Activated CD4-positive, alpha-beta T cell treated with anti-CD3 and anti-CD28 coated beads, Interleukin-2, amount 10 ng/mL, durations not matched to agents 24 days and 14 days (primary cell): ENCODE measurements around the gene FIBP. TPM values are rescaled to one million over a fixed set of nuclear protein-coding genes. Genes with fewer than 3 reads are reported as not detected.
"Not testable (repeated sequence)": the region's sequence is repeated elsewhere in the genome, so short reads cannot be mapped to it uniquely, and the experiment has no call there.

ENCODE experiments used
- DNase-seq: peaks from one replicate; pipeline ENCODE4 v3.0.0; 2022
- H3K27ac Mint-ChIP-seq: one replicate; pipeline ENCODE4 v1.8.0; 2022; ENCODE audit warnings: mild to moderate bottlenecking, mixed read lengths
- H3K27me3 Mint-ChIP-seq: one replicate; pipeline ENCODE4 v1.8.0; 2022; ENCODE audit warnings: mixed read lengths
- H3K36me3 Mint-ChIP-seq: one replicate; pipeline ENCODE4 v1.8.0; 2022; ENCODE audit warnings: low read depth, mild to moderate bottlenecking, mixed read lengths
- H3K4me1 Mint-ChIP-seq: one replicate; pipeline ENCODE4 v1.8.0; 2021; ENCODE audit warnings: mixed read lengths
- H3K4me3 Mint-ChIP-seq: one replicate; pipeline ENCODE4 v1.8.0; 2022; ENCODE audit warnings: mild to moderate bottlenecking, moderate library complexity, mixed read lengths
- H3K9me3 Mint-ChIP-seq: one replicate; pipeline ENCODE4 v1.8.0; 2021; ENCODE audit warnings: mixed read lengths
- intact Hi-C: fragments of 100-400 bp; cut with micrococcal nuclease; formaldehyde crosslinking; loops from one replicate; pipeline ENCODE4 v1.15.1; 2023
- total RNA-seq: library from RNA; stranded (reverse); gene quantifications from 2 replicates; pipeline ENCODE4 v1.2.3, GENCODE V29; 2022

Gene FIBP
- total RNA-seq, 1 donor from 2014 or later, result 91.0 TPM

DNA sequence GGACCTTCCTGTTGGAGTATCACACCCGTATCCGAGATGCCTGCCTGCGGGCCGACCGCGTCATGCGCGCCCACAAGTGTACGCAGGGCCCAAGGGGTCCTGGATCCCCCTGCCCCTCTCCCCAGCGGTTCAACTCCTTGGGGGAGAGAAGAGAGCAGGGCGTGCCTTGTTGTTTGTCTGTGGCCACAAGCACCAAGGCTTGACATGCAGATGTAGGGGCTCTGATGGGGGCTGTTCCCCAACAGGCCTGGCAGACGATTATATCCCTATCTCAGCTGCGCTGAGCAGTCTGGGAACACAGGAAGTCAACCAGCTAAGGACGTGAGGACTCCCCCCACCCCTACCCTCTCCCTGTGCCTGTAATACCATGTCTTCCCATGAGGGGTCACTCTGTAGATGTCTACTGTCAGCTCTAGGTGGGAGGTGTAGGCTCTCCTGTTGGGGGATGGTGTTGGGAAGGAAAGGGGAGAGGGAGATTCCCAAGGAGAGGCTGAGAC, 37.1 kb downstream of the FIBP start:
- intact Hi-C loops, result no loop called here
- H3K4me1 Mint-ChIP-seq, result peaks cover 22% of the 10 kb centered on the region
- H3K27ac Mint-ChIP-seq, result no peak overlapping the region
- H3K36me3 Mint-ChIP-seq, result peaks cover 60% of the 10 kb centered on the region
- no peaks in the 10 kb centered on the region for H3K27me3 Mint-ChIP-seq
- no peaks in the 10 kb centered on the region for H3K9me3 Mint-ChIP-seq
- H3K4me3 Mint-ChIP-seq, result no peak overlapping the region
- peak; percentile 73 for DNase-seq

GRCh38 chr11:65850217-65851082, 37.8 kb downstream of the FIBP start:
- H3K36me3 Mint-ChIP-seq, result peaks cover 53% of the 10 kb centered on the region
- H3K9me3 Mint-ChIP-seq, result no peaks in the 10 kb centered on the region
- no peak overlapping the region for H3K4me3 Mint-ChIP-seq
- DNase-seq, result peak; percentile 64
- H3K4me1 Mint-ChIP-seq, result peaks cover 16% of the 10 kb centered on the region
- H3K27me3 Mint-ChIP-seq, result no peaks in the 10 kb centered on the region
- H3K27ac Mint-ChIP-seq, result no peak overlapping the region
- intact Hi-C loops, result no loop called here

- H3K4me3 Mint-ChIP-seq, result no peak overlapping the region
- intact Hi-C loops, result no loop called here
- H3K27ac Mint-ChIP-seq, result no peak overlapping the region
- no peaks in the 10 kb centered on the region for H3K9me3 Mint-ChIP-seq
- peaks cover 48% of the 10 kb centered on the region for H3K36me3 Mint-ChIP-seq
- DNase-seq, result peak; percentile 63
- peaks cover 12% of the 10 kb centered on the region for H3K4me1 Mint-ChIP-seq
- no peaks in the 10 kb centered on the region for H3K27me3 Mint-ChIP-seq
These were observed 38.5 kb downstream of the FIBP start for GRCh38 chr11:65849771-65850216.

DNA sequence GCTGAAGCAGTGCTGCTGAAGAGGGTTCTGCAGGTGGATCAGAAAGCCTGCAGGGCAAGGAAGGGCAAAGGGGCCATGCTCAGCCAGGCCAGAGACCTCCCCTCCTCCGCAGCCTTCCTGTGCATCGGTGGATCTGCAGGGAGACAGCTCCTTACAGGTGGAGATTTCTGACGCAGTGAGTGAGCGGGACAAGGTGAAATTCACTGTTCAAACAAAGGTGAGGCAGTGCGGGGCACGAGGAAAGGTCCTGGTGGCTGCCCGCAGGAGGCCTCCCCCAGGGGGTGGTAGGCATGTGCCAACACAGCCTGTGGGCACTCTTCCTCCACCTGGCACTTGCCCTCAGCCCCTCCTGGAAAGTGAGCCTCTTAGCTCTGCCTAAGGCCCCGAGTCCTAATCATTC, 38.9 kb downstream of the FIBP start:
- DNase-seq, result peak; percentile 65
- H3K27ac Mint-ChIP-seq, result no peak overlapping the region
- H3K36me3 Mint-ChIP-seq, result peaks cover 44% of the 10 kb centered on the region
- peaks cover 9% of the 10 kb centered on the region for H3K4me1 Mint-ChIP-seq
- intact Hi-C loops, result no loop called here
- no peak overlapping the region for H3K4me3 Mint-ChIP-seq
- H3K9me3 Mint-ChIP-seq, result no peaks in the 10 kb centered on the region
- no peaks in the 10 kb centered on the region for H3K27me3 Mint-ChIP-seq

- H3K4me3 Mint-ChIP-seq, H3K27me3 Mint-ChIP-seq, DNase-seq, H3K4me1 Mint-ChIP-seq, H3K27ac Mint-ChIP-seq, H3K9me3 Mint-ChIP-seq, intact Hi-C loops: not testable (repeated sequence)
- peaks cover 37% of the 10 kb centered on the region for H3K36me3 Mint-ChIP-seq
These were observed 39.6 kb downstream of the FIBP start for GRCh38 chr11:65848693-65849092.

- Mint-ChIP-seq H3K4me3 (no peak overlapping the region), H3K4me1 (no peaks in the 10 kb centered on the region), H3K36me3 (peaks cover 28% of the 10 kb centered on the region), H3K27ac (no peak overlapping the region), H3K9me3 (no peaks in the 10 kb centered on the region), H3K27me3 (no peaks in the 10 kb centered on the region)
- intact Hi-C loops, result no loop called here
- DNase-seq, result no peak
These were observed 40.5 kb downstream of the FIBP start for GRCh38 chr11:65847746-65848145.

GRCh38 chr11:65844231-65844872, 43.9 kb downstream of the FIBP start:
- intact Hi-C loops, result no loop called here
- no peaks in the 10 kb centered on the region for H3K4me1 Mint-ChIP-seq
- no peak overlapping the region for H3K4me3 Mint-ChIP-seq
- no peaks in the 10 kb centered on the region for H3K27me3 Mint-ChIP-seq
- H3K27ac Mint-ChIP-seq, result no peak overlapping the region
- no peak for DNase-seq
- H3K9me3 Mint-ChIP-seq, result no peaks in the 10 kb centered on the region
- no peaks in the 10 kb centered on the region for H3K36me3 Mint-ChIP-seq

GRCh38 chr11:65843811-65844210, 44.5 kb downstream of the FIBP start:
- DNase-seq, result no peak

DNA sequence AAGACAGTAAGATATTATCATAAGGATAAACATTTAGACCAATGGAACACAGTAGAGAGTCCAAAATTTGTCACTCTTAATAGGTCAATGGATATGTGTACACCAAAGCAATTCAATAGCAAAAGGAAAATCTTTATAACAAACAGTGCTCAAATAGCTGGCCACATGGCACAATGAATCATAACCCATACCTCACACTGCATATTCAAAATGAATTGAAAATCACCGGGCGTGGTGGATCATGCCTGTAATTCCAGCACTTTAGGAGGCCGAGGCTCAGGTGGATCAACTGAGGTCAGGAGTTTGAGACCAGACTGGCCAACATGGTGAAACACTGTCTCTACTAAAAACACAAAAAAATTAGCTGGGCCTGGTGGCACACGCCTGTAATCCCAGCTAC, 46.1 kb downstream of the FIBP start:
- Mint-ChIP-seq H3K27ac (no peak overlapping the region), H3K27me3 (no peaks in the 10 kb centered on the region), H3K9me3 (no peaks in the 10 kb centered on the region), H3K4me3 (no peak overlapping the region), H3K4me1 (no peaks in the 10 kb centered on the region), H3K36me3 (no peaks in the 10 kb centered on the region)
- DNase-seq, result no peak
- intact Hi-C loops, result no loop called here

More at GRCh38 chr11:65843811-65844210, 44.5 kb downstream of the FIBP start:
- Mint-ChIP-seq H3K36me3 (no peaks in the 10 kb centered on the region), H3K4me1 (no peaks in the 10 kb centered on the region), H3K27me3 (no peaks in the 10 kb centered on the region), H3K9me3 (no peaks in the 10 kb centered on the region), H3K27ac (no peak overlapping the region), H3K4me3 (no peak overlapping the region)
- intact Hi-C loops, result no loop called here

DNA sequence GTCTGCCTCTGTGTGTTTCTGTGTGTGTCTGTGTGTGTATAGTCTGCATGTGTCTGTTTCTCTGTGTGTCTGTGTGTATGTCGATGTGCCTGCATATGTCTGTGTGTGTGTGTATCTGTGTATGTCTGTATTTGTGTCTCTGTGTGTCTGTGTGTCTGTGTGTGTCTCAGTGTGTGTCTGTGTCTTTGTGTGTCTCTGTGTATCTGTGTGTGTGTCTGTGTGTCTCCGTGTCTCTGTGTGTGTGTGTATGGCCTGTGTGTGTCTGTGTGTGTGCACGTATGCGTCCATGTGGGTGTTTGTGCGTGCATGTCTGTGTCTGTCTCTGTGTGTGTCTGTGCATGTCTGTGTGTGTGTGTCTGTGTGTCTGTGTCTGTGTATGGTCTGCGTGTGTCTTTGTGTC, 54.1 kb downstream of the FIBP start:
- no peak overlapping the region for H3K4me3 Mint-ChIP-seq
- intact Hi-C loops, result loop anchor here (1.0 kb wide), 1 partner anchor 19 kb away; no protein-coding TSS in a partner anchor
- peaks cover 20% of the 10 kb centered on the region for H3K4me1 Mint-ChIP-seq
- no peak for DNase-seq
- H3K27ac Mint-ChIP-seq, result no peak overlapping the region
- peaks cover 9% of the 10 kb centered on the region for H3K9me3 Mint-ChIP-seq
- peaks cover 18% of the 10 kb centered on the region for H3K27me3 Mint-ChIP-seq
- H3K36me3 Mint-ChIP-seq, result no peaks in the 10 kb centered on the region

Other genes starting within 250 kb of the FIBP start
- gene RELA, start 225.6 kb downstream of the FIBP start, total RNA-seq, result 95.7 and 98.2 TPM in 2 replicates
- 71.6 and 72.3 TPM in 2 replicates for gene KAT5, start 176.2 kb downstream of the FIBP start, total RNA-seq
- 86.4 and 100.0 TPM in 2 replicates for gene RNASEH2C, start 167.7 kb downstream of the FIBP start, total RNA-seq
- 20.1 and 21.1 TPM in 2 replicates for gene AP5B1, start 107.5 kb downstream of the FIBP start, total RNA-seq
- 0.07 TPM in 1 of 2 replicates, not detected in the other for gene OVOL1, start 101.4 kb downstream of the FIBP start, total RNA-seq
- gene SNX32, start 54.5 kb downstream of the FIBP start, total RNA-seq, result 1.2 and 2.1 TPM in 2 replicates
- gene CFL1, start 30.3 kb downstream of the FIBP start, total RNA-seq, result 1,047 and 1,065 TPM in 2 replicates
- 77.4 and 80.5 TPM in 2 replicates for gene MUS81, start 28.0 kb downstream of the FIBP start, total RNA-seq
- gene EFEMP2, start 15.7 kb downstream of the FIBP start, total RNA-seq, result 8.4 and 9.1 TPM in 2 replicates
- gene CTSW, start 8.6 kb downstream of the FIBP start, total RNA-seq, result 4.9 and 7.5 TPM in 2 replicates
- gene CCDC85B, start 2.2 kb upstream of the FIBP start, total RNA-seq, result 62.2 and 62.5 TPM in 2 replicates
- gene FOSL1, start 11.9 kb upstream of the FIBP start, total RNA-seq, result 32.1 and 32.9 TPM in 2 replicates
- gene C11orf68, start 30.6 kb upstream of the FIBP start, total RNA-seq, result 20.9 and 21.1 TPM in 2 replicates
- 113 and 117 TPM in 2 replicates for gene DRAP1, start 31.0 kb upstream of the FIBP start, total RNA-seq
- not detected in 2 replicates for gene TSGA10IP, start 57.0 kb upstream of the FIBP start, total RNA-seq
- 99.1 and 104 TPM in 2 replicates for gene SART1, start 73.3 kb upstream of the FIBP start, total RNA-seq
- gene EIF1AD, start 113.7 kb upstream of the FIBP start, total RNA-seq, result 64.9 and 75.9 TPM in 2 replicates
- gene BANF1, start 114.0 kb upstream of the FIBP start, total RNA-seq, result 291 and 298 TPM in 2 replicates
- 0.45 and 1.5 TPM in 2 replicates for gene CST6, start 123.5 kb upstream of the FIBP start, total RNA-seq
- 0.28 and 0.30 TPM in 2 replicates for gene CATSPER1, start 138.0 kb upstream of the FIBP start, total RNA-seq
- not detected in 2 replicates for gene GAL3ST3, start 160.7 kb upstream of the FIBP start, total RNA-seq
- gene SF3B2, start 163.9 kb upstream of the FIBP start, total RNA-seq, result 283 and 284 TPM in 2 replicates
- 90.9 and 96.7 TPM in 2 replicates for gene PACS1, start 181.8 kb upstream of the FIBP start, total RNA-seq